H1 (cell line): ENCODE results near the gene CADM1. TPM values are rescaled to one million over a fixed set of nuclear protein-coding genes. Genes with fewer than 3 reads are reported as not detected.

ENCODE experiments used
- CTCF ChIA-PET: fragments of 300-600 bp; sonication (Branson Sonifier 250); formaldehyde crosslinking; loops from one replicate; lab custom pipeline; 2021; ENCODE audit not compliant: partially characterized antibody; lab: Charles Lee
- POLR2A ChIA-PET: fragments of 300-600 bp; sonication (Branson Sonifier 250); formaldehyde crosslinking; loops from one replicate; lab custom pipeline; 2021; ENCODE audit warnings: inconsistent platforms; ENCODE audit not compliant: partially characterized antibody; lab: Charles Lee
- DNase-seq, 2 experiments: peaks; one replicate each; pipeline versions ENCODE4 v3.0.0 to v3.0.0-alpha.2; 2010 to 2022; ENCODE audit warnings: low spot score in 2 of 2, low read depth in 1 of 2, mixed read lengths in 1 of 2
- FAIRE-seq: peaks from 2 replicates; lab custom pipeline; 2011; peaks lifted over from hg19 to GRCh38; lab: Jason Lieb, UNC
- H2AFZ ChIP-seq: 2 replicates; pipeline ENCODE4 v1.8.1; 2012; ENCODE audit warnings: low read length, inconsistent platforms
- H2AK5ac ChIP-seq: 2 replicates; pipeline ENCODE4 v1.6.1; 2013; ENCODE audit warnings: low read depth, low read length
- H2BK120ac ChIP-seq: replicated peaks from 2 replicates; pipeline ENCODE3; 2013; ENCODE audit warnings: low read depth, low read length, inconsistent platforms
- H2BK12ac ChIP-seq: 2 replicates; pipeline ENCODE4 v1.6.1; 2013; ENCODE audit warnings: low read depth, low read length
- H2BK15ac ChIP-seq: 2 replicates; pipeline ENCODE4 v1.6.1; 2013; ENCODE audit warnings: low read length
- H2BK20ac ChIP-seq: 2 replicates; pipeline ENCODE4 v1.6.1; 2013; ENCODE audit warnings: low read length
- H2BK5ac ChIP-seq: 2 replicates; pipeline ENCODE4 v1.6.1; 2013; ENCODE audit warnings: low read depth, low read length
- H3K14ac ChIP-seq: 2 replicates; pipeline ENCODE4 v1.6.1; 2013; ENCODE audit warnings: inconsistent platforms; ENCODE audit not compliant: insufficient read length
- H3K18ac ChIP-seq: 2 replicates; pipeline ENCODE4 v1.6.1; 2013; ENCODE audit warnings: low read length; ENCODE audit errors: extremely low read depth
- H3K23ac ChIP-seq: 2 replicates; pipeline ENCODE4 v1.6.1; 2013; ENCODE audit warnings: inconsistent platforms; ENCODE audit not compliant: insufficient read length
- H3K23me2 ChIP-seq: 2 replicates; pipeline ENCODE4 v1.6.1; 2013; ENCODE audit warnings: low read depth, low read length
- H3K27ac ChIP-seq: 2 replicates; pipeline ENCODE4 v1.6.1; 2011; ENCODE audit warnings: low read depth, low read length, inconsistent platforms
- H3K27me3 ChIP-seq, 4 experiments: replicated peaks in 1 of 4; 1 replicate in 1 of 4; 2 replicates in 3 of 4; pipeline versions ENCODE4 v1.6.1 to v1.8.1; 2011 to 2013; ENCODE audit warnings: low read length in 3 of 4, mild to moderate bottlenecking in 3 of 4, inconsistent platforms in 2 of 4, mixed read lengths in 2 of 4, moderate library complexity in 1 of 4; ENCODE audit not compliant: control insufficient read depth in 3 of 4, insufficient read depth in 3 of 4; ENCODE audit errors: extremely low read depth in 1 of 4
- H3K36me3 ChIP-seq, 4 experiments: 2 replicates each; pipeline versions ENCODE4 v1.6.1 to v1.8.1; 2011 to 2013; ENCODE audit warnings: mild to moderate bottlenecking in 4 of 4, low read length in 3 of 4, moderate library complexity in 2 of 4, control low read depth in 1 of 4, inconsistent platforms in 1 of 4; ENCODE audit not compliant: insufficient read depth in 4 of 4, control insufficient read depth in 2 of 4
- H3K4ac ChIP-seq: replicated peaks from 2 replicates; pipeline ENCODE3; 2013; ENCODE audit warnings: low read length, low read depth, mixed read lengths, inconsistent platforms; ENCODE audit not compliant: insufficient read length
- H3K4me1 ChIP-seq, 4 experiments: replicated peaks in 1 of 4; 1 replicate in 1 of 4; 2 replicates in 3 of 4; pipeline versions ENCODE4 v1.6.1 to v1.8.1; 2011 to 2013; ENCODE audit warnings: low read length in 3 of 4, inconsistent platforms in 2 of 4, mixed read lengths in 1 of 4; ENCODE audit not compliant: insufficient read depth in 4 of 4, control insufficient read depth in 3 of 4
- H3K4me2 ChIP-seq, 2 experiments: 2 replicates each; pipeline versions ENCODE4 v1.6.1 to v1.8.1; 2011 to 2013; ENCODE audit warnings: low read depth in 2 of 2, low read length in 2 of 2, control low read depth in 1 of 2, inconsistent platforms in 1 of 2, mild to moderate bottlenecking in 1 of 2; ENCODE audit not compliant: insufficient read depth in 1 of 2
- H3K4me3 ChIP-seq, 4 experiments: fragments of 200-600, 300-600 bp in 1 of 4; sonication (generic), shearing (Covaris generic), sonication (Bioruptor Twin) in 1 of 4; 2 replicates each; pipeline versions ENCODE4 v1.5.1 to v1.8.1; 2011 to 2016; ENCODE audit warnings: low read length in 4 of 4, low read depth in 3 of 4, control low read depth in 2 of 4, inconsistent platforms in 2 of 4, mild to moderate bottlenecking in 2 of 4, mixed read lengths in 1 of 4, moderate library complexity in 1 of 4; ENCODE audit not compliant: insufficient read depth in 2 of 4; ENCODE audit errors: extremely low read depth in 1 of 4
- H3K56ac ChIP-seq: replicated peaks from 2 replicates; pipeline ENCODE3; 2013; ENCODE audit warnings: low read depth, mild to moderate bottlenecking, mixed read lengths, low read length, inconsistent platforms; ENCODE audit not compliant: insufficient read length
- H3K79me1 ChIP-seq: 2 replicates; pipeline ENCODE4 v1.6.1; 2013; ENCODE audit warnings: low read depth, low read length, control low read depth
- H3K79me2 ChIP-seq, 2 experiments: 2 replicates each; pipeline versions ENCODE4 v1.6.1 to v1.8.1; 2012 to 2013; ENCODE audit warnings: low read length in 2 of 2, mild to moderate bottlenecking in 2 of 2, inconsistent platforms in 1 of 2; ENCODE audit not compliant: insufficient read depth in 2 of 2, control insufficient read depth in 1 of 2
- H3K9ac ChIP-seq, 4 experiments: replicated peaks in 1 of 4; 1 replicate in 1 of 4; 2 replicates in 3 of 4; pipeline versions ENCODE4 v1.6.1 to v1.8.1; 2011 to 2013; ENCODE audit warnings: low read depth in 3 of 4, low read length in 3 of 4, control low read depth in 2 of 4, mild to moderate bottlenecking in 2 of 4, moderate library complexity in 2 of 4, inconsistent platforms in 1 of 4; ENCODE audit errors: extremely low read depth in 1 of 4
- H3K9me3 ChIP-seq, 2 experiments: 2 replicates each; pipeline versions ENCODE4 v1.6.1 to v1.8.1; 2012 to 2013; ENCODE audit warnings: mild to moderate bottlenecking in 2 of 2, moderate library complexity in 2 of 2, control low read depth in 1 of 2, inconsistent platforms in 1 of 2, low read depth in 1 of 2, low read length in 1 of 2, mixed read lengths in 1 of 2; ENCODE audit not compliant: insufficient read depth in 2 of 2
- H4K20me1 ChIP-seq, 2 experiments: replicated peaks in 1 of 2; 2 replicates each; pipeline versions ENCODE3 to v1.8.1; 2011 to 2013; ENCODE audit warnings: inconsistent platforms in 2 of 2, low read length in 2 of 2, mild to moderate bottlenecking in 1 of 2; ENCODE audit not compliant: insufficient read depth in 2 of 2, control insufficient read depth in 1 of 2
- H4K5ac ChIP-seq: 2 replicates; pipeline ENCODE4 v1.6.1; 2013; ENCODE audit warnings: low read length, low read depth, mixed read lengths, inconsistent platforms; ENCODE audit not compliant: insufficient read length
- H4K8ac ChIP-seq: 2 replicates; pipeline ENCODE4 v1.8.0; 2013; ENCODE audit warnings: mild to moderate bottlenecking, moderate library complexity, low read length, inconsistent platforms; ENCODE audit not compliant: insufficient read depth; ENCODE audit errors: extremely low read depth
- H4K91ac ChIP-seq: replicated peaks from 2 replicates; pipeline ENCODE3; 2013; ENCODE audit warnings: low read length, mixed read lengths, inconsistent platforms; ENCODE audit not compliant: insufficient read length
- BACH1 ChIP-seq: IDR thresholded peaks from 2 replicates; pipeline ENCODE4 v1.6.1; 2012; ENCODE audit warnings: low read length, improper control_type of control experiment
- CEBPB ChIP-seq: IDR thresholded peaks from 2 replicates; pipeline ENCODE4 v1.6.1; 2012; ENCODE audit warnings: low read depth, low read length
- CTCF ChIP-seq, 3 experiments: IDR thresholded peaks; 1 replicate in 2 of 3; 2 replicates in 1 of 3; pipeline versions ENCODE4 v1.5.1 to v1.6.1; 2011; ENCODE audit warnings: low read length in 3 of 3, mild to moderate bottlenecking in 3 of 3, inconsistent platforms in 2 of 3, low read depth in 1 of 3, moderate library complexity in 1 of 3; ENCODE audit not compliant: insufficient read depth in 1 of 3; ENCODE audit errors: control extremely low read depth in 1 of 3
- E2F6 ChIP-seq: IDR thresholded peaks from 2 replicates; pipeline ENCODE4 v1.6.1; 2012; ENCODE audit warnings: inconsistent platforms
- EGR1 ChIP-seq: IDR thresholded peaks from 2 replicates; pipeline ENCODE4 v1.6.1; 2011; ENCODE audit warnings: low read depth, low read length, borderline replicate concordance
- GABPA ChIP-seq: IDR thresholded peaks from 2 replicates; pipeline ENCODE4 v1.6.1; 2011; ENCODE audit warnings: mild to moderate bottlenecking, low read length, moderate library complexity, borderline replicate concordance; ENCODE audit not compliant: insufficient read depth
- GTF2F1 ChIP-seq: IDR thresholded peaks from 2 replicates; pipeline ENCODE4 v1.6.1; 2012; ENCODE audit warnings: low read depth, low read length, improper control_type of control experiment, borderline replicate concordance
- NANOG ChIP-seq: IDR thresholded peaks from 2 replicates; pipeline ENCODE4 v1.6.1; 2011; ENCODE audit warnings: low read length, low read depth, mild to moderate bottlenecking, inconsistent platforms; ENCODE audit not compliant: insufficient read depth, poor library complexity, severe bottlenecking
- RFX5 ChIP-seq: IDR thresholded peaks from 2 replicates; pipeline ENCODE4 v1.6.1; 2011; ENCODE audit warnings: low read depth, low read length, improper control_type of control experiment, borderline replicate concordance
- SAP30 ChIP-seq: fragments of 300-600 bp; sonication (generic); IDR thresholded peaks from 2 replicates; pipeline ENCODE4 v1.7.1; 2012; ENCODE audit warnings: low read length, moderate library complexity, mild to moderate bottlenecking, inconsistent platforms; ENCODE audit not compliant: insufficient read depth, insufficient replicate concordance
- SP1 ChIP-seq: IDR thresholded peaks from 2 replicates; pipeline ENCODE4 v1.6.1; 2011; ENCODE audit warnings: low read depth, low read length
- WGBS, 2 experiments: shearing (Covaris generic) in 1 of 2; methylation state at CpG; one replicate each; pipeline versions ENCODE4 v1.1.6 to v1.1.7; 2013 to 2015; ENCODE audit warnings: low lambda C conversion rate in 2 of 2, mixed read lengths in 2 of 2, inconsistent platforms in 1 of 2, low coverage in 1 of 2, missing lambda C conversion rate in 1 of 2; ENCODE audit not compliant: insufficient replicate concordance in 2 of 2, insufficient coverage in 1 of 2, insufficient read length in 1 of 2; ENCODE audit errors: extremely low coverage in 1 of 2, missing lambda C conversion rate in 1 of 2; 5-methylcytosine and 5-hydroxymethylcytosine counted together
- polyA plus RNA-seq, 7 experiments: library from polyadenylated mRNA; depleted of rRNA in 3 of 7; stranded (reverse) in 5 of 7; unstranded in 2 of 7; fragments of >200 nt in 5 of 7; fragments of 200-250 nt in 2 of 7; gene quantifications; 1 replicate in 5 of 7; 2 replicates in 1 of 7; 4 replicates in 1 of 7; pipeline versions ENCODE4 v1.2.1 to v1.2.3, GENCODE V29; 2011 to 2013; ENCODE audit warnings: missing spikeins in 2 of 7, mixed read lengths in 2 of 7
- total RNA-seq: library from RNA; stranded (reverse); fragmentation: NEBNext Ultra II Directional; extraction: Animal tissue kit (Norgen Biotek cat#: 25700); gene quantifications from 2 replicates; pipeline ENCODE4 v1.2.1, GENCODE V29; 2021

CADM1 gene
- total and polyA plus RNA-seq, 2 of the 8 experiments (the other 6 are each of a cell fraction or from before 2014, with no cell fraction given), result 8.3 to 25.3 TPM

- H2BK15ac ChIP-seq, result no peak overlapping the region
- H2AFZ ChIP-seq, result no peak overlapping the region
- DNase-seq (no peak), FAIRE-seq (no peak)
- H3K14ac ChIP-seq, result no peak overlapping the region
- peaks cover 4 to 13% (median 9%) of the 10 kb centered on the region in 4 experiments; a peak in 6 of 7 replicates for H3K4me1 ChIP-seq
- no peak overlapping the region for H2BK20ac ChIP-seq
- no peak overlapping the region for H2BK12ac ChIP-seq
- WGBS, 2 experiments, result 66% methylated on average over 3 of the region's 3 CpGs; no CpG with 5 or more reads in 1 of the 2 experiments
- H4K5ac ChIP-seq, result no peak overlapping the region
- no peak overlapping the region for H2BK120ac ChIP-seq
- H3K9ac ChIP-seq, result no peak overlapping the region
- no peaks in the 10 kb centered on the region; a peak in 1 of 8 replicates for H3K36me3 ChIP-seq
- CTCF ChIA-PET, result interaction anchor here (0.6 to 1.3 kb wide), 5 partner anchors 11 to 49 kb away, joined by 3 to 5 read pairs (median 3); no protein-coding TSS in a partner anchor
- no peak overlapping the region for H2BK5ac ChIP-seq
- H2AK5ac ChIP-seq, result no peak overlapping the region
- H3K9me3 ChIP-seq, result no peaks in the 10 kb centered on the region
- POLR2A ChIA-PET, result interaction anchor here (1.0 kb wide), 1 partner anchor 62 kb away, joined by 3 read pairs; no protein-coding TSS in a partner anchor
- H4K8ac ChIP-seq, result no peak overlapping the region
- no peak overlapping the region for H3K4me2 ChIP-seq
- no peak overlapping the region for H3K23ac ChIP-seq
- H3K4me3 ChIP-seq, result no peak overlapping the region
- no peak overlapping the region for H4K91ac ChIP-seq
- no peaks in the 10 kb centered on the region for H3K79me1 ChIP-seq
- no peak overlapping the region for H3K56ac ChIP-seq
- H3K23me2 ChIP-seq, result no peaks in the 10 kb centered on the region
- no peak overlapping the region for H3K4ac ChIP-seq
- no peak overlapping the region for H3K27ac ChIP-seq
- H3K79me2 ChIP-seq, result no peaks in the 10 kb centered on the region
- no peak overlapping the region for H3K18ac ChIP-seq
- no peaks in the 10 kb centered on the region for H4K20me1 ChIP-seq
- no peaks in the 10 kb centered on the region for H3K27me3 ChIP-seq
- TF ChIP-seq SAP30 (no peak), NANOG (no peak), CTCF (IDR thresholded peaks at IDR 0.05; ENCODE audit: control extremely low read depth in 1 of 3, insufficient read depth in 1 of 3, low read depth in 1 of 3, low read length in 3 of 3) (no peak), SP1 (no peak), CEBPB (no peak), GTF2F1 (no peak), RFX5 (no peak), E2F6 (no peak), GABPA (no peak), BACH1 (no peak), EGR1 (no peak)
These were observed 284.8 kb downstream of the CADM1 start for GRCh38 chr11:115219376-115219775.
